Activated CD4-positive, alpha-beta T cell treated with anti-CD3 and anti-CD28 coated beads for 24 hours (primary cell): Measurements from ENCODE around the gene SRRM3.
"Not testable (repeated sequence)": the region's sequence is repeated elsewhere in the genome, so short reads cannot be mapped to it uniquely, and the experiment has no call there.

ENCODE experiments used
- DNase-seq, 2 donors: peaks; one replicate each; pipeline ENCODE4 v3.0.0-alpha.2; 2020; ENCODE audit warnings: low read depth in 2 of 2

The SRRM3 gene

GRCh38 chr7:76265299-76265698, 63.6 kb downstream of the SRRM3 start:
- DNase-seq = no peak

GRCh38 chr7:76267107-76267893, 65.6 kb downstream of the SRRM3 start:
- no peak for DNase-seq

GRCh38 chr7:76267894-76268183, 66.1 kb downstream of the SRRM3 start:
- DNase-seq = no peak

GRCh38 chr7:76268376-76268775, 66.7 kb downstream of the SRRM3 start:
- DNase-seq = no peak

- DNase-seq = no peak
Observed at GRCh38 chr7:76269895-76270294, 68.2 kb downstream of the SRRM3 start.

- DNase-seq = not testable (repeated sequence)
Observed at GRCh38 chr7:76271384-76271783, 69.7 kb downstream of the SRRM3 start.

- DNase-seq = no peak
Observed at GRCh38 chr7:76272142-76272541, 70.4 kb downstream of the SRRM3 start.

GRCh38 chr7:76272851-76273497, 71.3 kb downstream of the SRRM3 start:
- DNase-seq = no peak

GRCh38 chr7:76273503-76273902, 71.8 kb downstream of the SRRM3 start:
- DNase-seq = no peak

- DNase-seq = no peak
Observed at GRCh38 chr7:76278540-76278939, 76.8 kb downstream of the SRRM3 start.

- DNase-seq = no peak
Observed at GRCh38 chr7:76280408-76280807, 78.7 kb downstream of the SRRM3 start.

- no peak for DNase-seq
Observed at GRCh38 chr7:76281006-76281705, 79.5 kb downstream of the SRRM3 start.

GRCh38 chr7:76281706-76282343, 80.1 kb downstream of the SRRM3 start:
- no peak for DNase-seq

- no peak for DNase-seq
Observed at GRCh38 chr7:76282344-76283253, 80.9 kb downstream of the SRRM3 start.

GRCh38 chr7:76283254-76284159, 81.8 kb downstream of the SRRM3 start:
- DNase-seq = no peak

- DNase-seq = no peak
Observed at GRCh38 chr7:76285604-76286374, 84.1 kb downstream of the SRRM3 start.

GRCh38 chr7:76286842-76287403, 85.2 kb downstream of the SRRM3 start:
- DNase-seq = no peak

- DNase-seq = not testable (repeated sequence)
Observed at GRCh38 chr7:76290847-76291350, 89.2 kb downstream of the SRRM3 start.
